HepG2 (cell line): ENCODE results near the gene NDUFB10. TPM values are rescaled to one million over a fixed set of nuclear protein-coding genes. Genes with fewer than 3 reads are reported as not detected.
A peak's percentile ranks its signal among the peaks of the same experiment; 100 is the strongest.

Experiments used
- AFF4 ChIP-seq: sonication (generic); formaldehyde crosslinking; IDR thresholded peaks from 2 replicates; pipeline ENCODE4 v1.4.0; 2020; ENCODE audit warnings: missing genetic modification reagents
- CBX5 ChIP-seq: sonication (generic); formaldehyde crosslinking; IDR thresholded peaks from 2 replicates; pipeline ENCODE4 v1.4.0; 2020; ENCODE audit warnings: missing genetic modification reagents, borderline replicate concordance
- CENPX ChIP-seq: sonication (generic); formaldehyde crosslinking; IDR thresholded peaks from 2 replicates; pipeline ENCODE4 v1.9.0; 2021; ENCODE audit warnings: mild to moderate bottlenecking, missing genetic modification reagents, moderate library complexity
- FOXM1 ChIP-seq: sonication (generic); formaldehyde crosslinking; IDR thresholded peaks from 2 replicates; pipeline ENCODE4 v1.5.0; 2020; ENCODE audit warnings: missing genetic modification reagents
- HDAC1 ChIP-seq: sonication (generic); formaldehyde crosslinking; IDR thresholded peaks from 2 replicates; pipeline ENCODE4 v1.5.1; 2020; ENCODE audit warnings: mild to moderate bottlenecking, missing genetic modification reagents
- HNF4G ChIP-seq, 2 experiments: sonication (generic) in 1 of 2; formaldehyde crosslinking in 1 of 2; IDR thresholded peaks; 2 replicates each; pipeline versions ENCODE4 v1.4.0 to v1.6.1; 2011 to 2020; ENCODE audit warnings: borderline replicate concordance in 2 of 2, low read depth in 2 of 2, mild to moderate bottlenecking in 2 of 2, low read length in 1 of 2, missing genetic modification reagents in 1 of 2, moderate library complexity in 1 of 2
- KDM1A ChIP-seq: IDR thresholded peaks from 2 replicates; pipeline ENCODE4 v1.6.1; 2016; ENCODE audit warnings: missing compliant biosample characterization
- KLF16 ChIP-seq, 2 experiments: sonication (generic) in 1 of 2; formaldehyde crosslinking in 1 of 2; IDR thresholded peaks; 2 replicates each; pipeline versions ENCODE4 v1.6.1 to v1.8.0; 2016 to 2023; ENCODE audit warnings: missing genetic modification reagents in 2 of 2, missing compliant biosample characterization in 1 of 2
- MED13 ChIP-seq: sonication (generic); formaldehyde crosslinking; IDR thresholded peaks from 2 replicates; pipeline ENCODE4 v1.5.0; 2020; ENCODE audit warnings: missing genetic modification reagents
- MED8 ChIP-seq: sonication (generic); formaldehyde crosslinking; IDR thresholded peaks from 2 replicates; pipeline ENCODE4 v1.8.1; 2023; ENCODE audit warnings: mild to moderate bottlenecking, missing genetic modification reagents; ENCODE audit not compliant: insufficient replicate concordance
- MEIS2 ChIP-seq: sonication (generic); formaldehyde crosslinking; IDR thresholded peaks from 2 replicates; pipeline ENCODE4 v1.9.0; 2021; ENCODE audit warnings: mild to moderate bottlenecking, missing genetic modification reagents
- PBX2 ChIP-seq: IDR thresholded peaks from 2 replicates; pipeline ENCODE4 v1.6.1; 2016; ENCODE audit warnings: control low read depth
- PPARG ChIP-seq: conservative IDR thresholded peaks from 2 replicates; pipeline ENCODE4 v1.6.1; 2016; ENCODE audit warnings: missing biosample characterization, missing genetic modification reagents
- PRDM10 ChIP-seq: sonication (generic); formaldehyde crosslinking; IDR thresholded peaks from 2 replicates; pipeline ENCODE4 v1.4.0; 2020; ENCODE audit warnings: low read depth, missing genetic modification reagents
- SNAI1 ChIP-seq: sonication (generic); formaldehyde crosslinking; IDR thresholded peaks from 2 replicates; pipeline ENCODE4 v1.5.0; 2020; ENCODE audit warnings: mild to moderate bottlenecking, missing genetic modification reagents, borderline replicate concordance
- TCF7L2 ChIP-seq: IDR thresholded peaks from 2 replicates; pipeline ENCODE4 v1.6.1; 2011; ENCODE audit warnings: mild to moderate bottlenecking, low read depth, low read length, moderate library complexity
- ZBTB20 ChIP-seq: sonication (generic); formaldehyde crosslinking; IDR thresholded peaks from 2 replicates; pipeline ENCODE4 v1.8.1; 2023; ENCODE audit warnings: missing genetic modification reagents, low read depth, mild to moderate bottlenecking, borderline replicate concordance
- ZSCAN12 ChIP-seq: sonication (generic); formaldehyde crosslinking; IDR thresholded peaks from 2 replicates; pipeline ENCODE4 v1.9.0; 2021; ENCODE audit warnings: mild to moderate bottlenecking, missing genetic modification reagents
- polyA plus RNA-seq, 8 experiments: library from polyadenylated mRNA; depleted of rRNA in 3 of 8; stranded (reverse) in 7 of 8; unstranded in 1 of 8; fragments of >200 nt; fragmentation: Illumina TruSeq in 4 of 8; extraction: Trizol in 4 of 8; gene quantifications; 2 replicates each; pipeline versions ENCODE4 v1.2.1 to v1.2.3, GENCODE V29; 2011 to 2016; ENCODE audit warnings: low read depth in 4 of 8, missing spikeins in 1 of 8, mixed read lengths in 1 of 8; ENCODE audit not compliant: insufficient read depth in 1 of 8
- total RNA-seq, 5 experiments: library from RNA; depleted of rRNA; stranded (reverse); fragments of >200 nt; fragmentation: Illumina TruSeq; extraction: Trizol; gene quantifications; 2 replicates each; pipeline ENCODE4 v1.2.3, GENCODE V29; 2016; ENCODE audit warnings: low read depth in 1 of 5

The NDUFB10 gene
- total and polyA plus RNA-seq, 2 of the 13 experiments (the other 11 are each of a cell fraction or from before 2014, with no cell fraction given), result 68.6 to 157 TPM

- TF ChIP-seq AFF4 (no peak), HDAC1 (0 out of 2 replicates have a peak, but pooled peaks have one; percentile 58), MED13 (CRISPR knock-in tag) (no peak), CENPX (CRISPR knock-in tag) (no peak), FOXM1 (CRISPR knock-in tag) (peak; percentile 57; the same call in 1 of the 2 replicates), TCF7L2 (no peak), MED8 (CRISPR knock-in tag) (no peak), PRDM10 (CRISPR knock-in tag) (no peak), ZBTB20 (CRISPR knock-in tag) (no peak), KLF16 (CRISPR knock-in tag; IDR thresholded peaks at IDR 0.05) (no peak; a peak in 1 of 4 replicates), PBX2 (CRISPR knock-in tag) (no peak), HNF4G (IDR thresholded peaks at IDR 0.05; ENCODE audit: borderline replicate concordance, low read depth, low read length) (no peak), HNF4G (CRISPR knock-in tag; IDR thresholded peaks at IDR 0.05; ENCODE audit: borderline replicate concordance, low read depth) (no peak), ZSCAN12 (CRISPR knock-in tag) (no peak), SNAI1 (CRISPR knock-in tag) (0 out of 2 replicates have a peak, but pooled peaks have one; percentile 56), KDM1A (CRISPR knock-in tag) (no peak), CBX5 (CRISPR knock-in tag) (no peak), MEIS2 (CRISPR knock-in tag) (no peak; the same call in 1 of the 2 replicates), PPARG (CRISPR knock-in tag) (no peak)
These were observed 29.6 kb upstream of the NDUFB10 start (continued) for GRCh38 chr16:1929578-1930337.
